ENCODE results near the gene IFT81. TPM values are rescaled to one million over a fixed set of nuclear protein-coding genes. Genes with fewer than 3 reads are reported as not detected.
A peak's percentile ranks its signal among the peaks of the same experiment; 100 is the strongest.

IFT81 gene
- 4.3 and 4.4 TPM in 2 replicates for total RNA-seq

GRCh38 chr12:110124269-110124995 lies at the start of gene IFT81:
Gene IFT81, plus strand, starts transcription at chr12:110124357. Its CDS starts 3,024 bp downstream, at chr12:110127381.
- ATAC-seq (ENCODE audit: low read depth) (peak; percentile 91), DNase-seq (peak; percentile 95)
- Mint-ChIP-seq H3K9me3 (no peaks in the 10 kb centered on the region), H3K27ac (peak within 1 kb of the TSS; percentile 79), H3K36me3 (ENCODE audit: low read depth) (peaks cover 2% of the 10 kb centered on the region), H3K27me3 (no peaks in the 10 kb centered on the region), H3K4me1 (peaks cover 8% of the 10 kb centered on the region), H3K4me3 (peak within 1 kb of the TSS; percentile 92)
- ChIA-PET CTCF (no interaction called here), POLR2A (interaction anchor here (0.6 to 2.1 kb wide), 9 partner anchors 41 to 477 kb away, joined by 3 to 18 read pairs (median 3); partner anchors contain the start of genes ARPC3, ATP2A2, FAM216A and GPN3)
- no peak for TF ChIP-seq CTCF (IDR thresholded peaks at IDR 0.05)
- intact Hi-C loops (cut with micrococcal nuclease): loop anchor here (1.0 kb wide), 4 partner anchors 24 to 307 kb away; partner anchors contain the start of gene C12orf76

- DNase-seq (no peak), ATAC-seq (ENCODE audit: low read depth) (no peak)
- H3K4me3 Mint-ChIP-seq: no peak overlapping the region
- CTCF ChIA-PET: no interaction called here
- H3K4me1 Mint-ChIP-seq: peaks cover 37% of the 10 kb centered on the region
- peaks cover 3% of the 10 kb centered on the region for H3K9me3 Mint-ChIP-seq
- H3K27me3 Mint-ChIP-seq: no peaks in the 10 kb centered on the region
- TF ChIP-seq CTCF (IDR thresholded peaks at IDR 0.05): no peak
- no peaks in the 10 kb centered on the region for H3K36me3 Mint-ChIP-seq (ENCODE audit: low read depth)
- no peak overlapping the region for H3K27ac Mint-ChIP-seq
- POLR2A ChIA-PET: interaction anchor here (0.7 kb wide), 1 partner anchor 304 kb away, joined by 6 read pairs; no protein-coding TSS in a partner anchor
- intact Hi-C loops (cut with micrococcal nuclease): no loop called here
Observed at GRCh38 chr12:110075880-110076279, 48.3 kb upstream of the IFT81 start.

GRCh38 chr12:110077800-110078199 lies 46.4 kb upstream of the IFT81 start:
- POLR2A ChIA-PET: interaction anchor here (0.7 kb wide), 1 partner anchor 1361 kb away, joined by 3 read pairs; no protein-coding TSS in a partner anchor
- peaks cover 3% of the 10 kb centered on the region for H3K9me3 Mint-ChIP-seq
- no peak for ATAC-seq (ENCODE audit: low read depth)

GRCh38 chr12:110079477-110080400 lies 44.4 kb upstream of the IFT81 start:
- intact Hi-C loops (cut with micrococcal nuclease): loop anchor here (1.0 kb wide), 2 partner anchors 21 to 31 kb away; partner anchors contain the start of gene C12orf76
- peak; percentile 50 for DNase-seq
- peak; percentile 91 for ATAC-seq (ENCODE audit: low read depth)
- CTCF ChIA-PET: interaction anchor here (0.6 to 0.9 kb wide), 2 partner anchors 9 to 30 kb away, joined by 3 to 4 read pairs; no protein-coding TSS in a partner anchor
- Mint-ChIP-seq H3K9me3 (peaks cover 3% of the 10 kb centered on the region), H3K27me3 (no peaks in the 10 kb centered on the region), H3K4me3 (peak overlapping the region; percentile 82), H3K36me3 (ENCODE audit: low read depth) (no peaks in the 10 kb centered on the region), H3K27ac (peak overlapping the region; percentile 99), H3K4me1 (peaks cover 24% of the 10 kb centered on the region)
- POLR2A ChIA-PET: interaction anchor here (0.7 to 1.5 kb wide), 13 partner anchors 10 to 1606 kb away, joined by 3 to 6 read pairs (median 4); partner anchors contain the start of genes ACAD10, ANKRD13A, BRAP and IFT81
- TF ChIP-seq CTCF (IDR thresholded peaks at IDR 0.05): no peak

More at GRCh38 chr12:110077800-110078199, 46.4 kb upstream of the IFT81 start:
- intact Hi-C loops (cut with micrococcal nuclease): no loop called here
- Mint-ChIP-seq H3K4me3 (no peak overlapping the region), H3K4me1 (peaks cover 34% of the 10 kb centered on the region), H3K27ac (no peak overlapping the region), H3K36me3 (ENCODE audit: low read depth) (no peaks in the 10 kb centered on the region), H3K27me3 (no peaks in the 10 kb centered on the region)
- TF ChIP-seq CTCF (IDR thresholded peaks at IDR 0.05): no peak
- CTCF ChIA-PET: interaction anchor here (0.7 kb wide), 1 partner anchor 265 kb away, joined by 3 read pairs; no protein-coding TSS in a partner anchor
- no peak for DNase-seq
